NCI-H1436 treated with DMSO at 0.1 percent for 48 hours (cell line): ENCODE measurements around the gene ZNF200.

Source experiments
- DNase-seq: peaks from one replicate; lab custom pipeline; 2025; lab: John Stamatoyannopoulos, UW

Gene ZNF200

GRCh38 chr16:3175157-3176093 is 59.5 kb downstream of the ZNF200 start:
- no peak for DNase-seq

DNA sequence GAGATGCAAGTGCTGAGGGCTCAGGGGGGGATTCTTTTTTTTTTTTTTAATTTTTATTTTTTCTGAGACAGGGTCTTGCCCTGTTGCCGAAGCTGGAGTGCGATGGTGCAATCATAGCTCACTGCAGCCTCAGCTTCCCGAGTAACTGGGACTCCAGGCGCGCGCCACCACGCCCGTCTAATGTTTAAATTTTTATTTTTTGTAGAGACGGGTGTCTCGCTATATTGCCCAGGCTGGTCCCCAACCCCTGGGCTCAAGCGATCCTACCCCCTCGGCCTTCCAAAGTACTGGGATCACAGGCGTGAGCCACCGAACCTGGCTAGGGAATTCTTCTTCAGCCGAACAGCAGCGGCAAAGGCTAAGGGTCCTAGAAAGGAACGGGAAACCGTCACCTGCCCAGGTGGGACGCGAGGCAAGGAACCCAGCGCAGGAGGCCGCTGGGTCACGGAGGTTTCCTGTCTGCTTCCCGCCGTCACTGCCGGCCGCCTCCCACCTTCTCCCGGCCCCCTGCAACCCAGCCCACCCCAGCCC is 60.3 kb downstream of the ZNF200 start:
- no peak for DNase-seq

GRCh38 chr16:3173892-3174617 is 60.9 kb downstream of the ZNF200 start:
- DNase-seq = no peak
